ENCODE measurements around the gene SMPD2.

DNA sequence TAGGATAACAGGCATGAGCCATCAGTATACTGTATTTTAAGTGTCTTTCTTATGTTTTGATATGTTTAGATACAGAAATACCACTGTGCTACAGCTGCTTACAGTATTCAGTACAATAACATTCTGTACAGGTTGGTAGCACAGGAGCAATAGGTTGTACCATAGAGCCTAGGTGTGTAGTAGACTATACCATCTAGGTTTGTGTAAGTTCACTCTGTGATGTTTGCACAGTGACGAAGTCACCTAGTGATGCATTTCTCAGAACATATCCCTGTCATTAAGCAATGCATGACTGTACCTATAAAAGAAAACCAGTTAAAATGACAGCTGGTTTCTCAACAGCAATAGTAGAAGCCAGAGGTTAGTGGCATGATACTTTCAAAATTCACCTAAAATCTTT lies 45.5 kb downstream of the SMPD2 start:
- TF ChIP-seq, protein P1, sequence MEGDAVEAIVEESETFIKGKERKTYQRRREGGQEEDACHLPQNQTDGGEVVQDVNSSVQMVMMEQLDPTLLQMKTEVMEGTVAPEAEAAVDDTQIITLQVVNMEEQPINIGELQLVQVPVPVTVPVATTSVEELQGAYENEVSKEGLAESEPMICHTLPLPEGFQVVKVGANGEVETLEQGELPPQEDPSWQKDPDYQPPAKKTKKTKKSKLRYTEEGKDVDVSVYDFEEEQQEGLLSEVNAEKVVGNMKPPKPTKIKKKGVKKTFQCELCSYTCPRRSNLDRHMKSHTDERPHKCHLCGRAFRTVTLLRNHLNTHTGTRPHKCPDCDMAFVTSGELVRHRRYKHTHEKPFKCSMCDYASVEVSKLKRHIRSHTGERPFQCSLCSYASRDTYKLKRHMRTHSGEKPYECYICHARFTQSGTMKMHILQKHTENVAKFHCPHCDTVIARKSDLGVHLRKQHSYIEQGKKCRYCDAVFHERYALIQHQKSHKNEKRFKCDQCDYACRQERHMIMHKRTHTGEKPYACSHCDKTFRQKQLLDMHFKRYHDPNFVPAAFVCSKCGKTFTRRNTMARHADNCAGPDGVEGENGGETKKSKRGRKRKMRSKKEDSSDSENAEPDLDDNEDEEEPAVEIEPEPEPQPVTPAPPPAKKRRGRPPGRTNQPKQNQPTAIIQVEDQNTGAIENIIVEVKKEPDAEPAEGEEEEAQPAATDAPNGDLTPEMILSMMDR (IDR thresholded peaks at IDR 0.05) = no peak
- no peak for TF ChIP-seq EZH2 (IDR thresholded peaks at IDR 0.05; ENCODE audit: borderline replicate concordance, insufficient read depth, low read depth, low read length, poor library complexity, severe bottlenecking)
